K562 (cell line): ENCODE data around the gene TAL1. TPM values are rescaled to one million over a fixed set of nuclear protein-coding genes. Genes with fewer than 3 reads are reported as not detected.
A peak's percentile ranks its signal among the peaks of the same experiment; 100 is the strongest.

Source experiments
- ATAC-seq: fragments of 200-7000 bp; cut with Tn5 transposase; 3 replicates; pipeline ENCODE4 v1.9.1; 2020; ENCODE audit warnings: moderate library complexity
- BruUV-seq: library from RNA; stranded (reverse); fragments of 400-500 nt; replicated peaks from 2 replicates; lab custom pipeline; 2021; lab: Mats Ljungman, UMichigan
- CTCF ChIA-PET: fragments of 300-600 bp; formaldehyde crosslinking; extraction: SDS; loops from one replicate; lab custom pipeline; 2021; ENCODE audit warnings: low intra/inter-chr PET ratio; lab: Yijun Ruan, JAX
- POLR2A ChIA-PET: fragments of 300-600, 350-650 bp; sonication (Branson Sonifier 250); formaldehyde crosslinking; extraction: SDS; loops from one replicate; lab custom pipeline; 2021; ENCODE audit warnings: antibody characterized with exemption, inconsistent platforms; lab: Yijun Ruan, JAX
- DNase-seq, 4 experiments: peaks; one replicate each; pipeline versions ENCODE4 v3.0.0 to v3.0.0-alpha.2; 2011 to 2018; ENCODE audit warnings: low spot score in 3 of 4, mixed read lengths in 3 of 4; ENCODE audit errors: extremely low read depth in 1 of 4
- FAIRE-seq: peaks from 2 replicates; lab custom pipeline; 2011; peaks lifted over from hg19 to GRCh38; lab: Jason Lieb, UNC
- H2AFZ ChIP-seq: 2 replicates; pipeline ENCODE4 v1.6.0; 2011; ENCODE audit warnings: low read depth, low read length, control low read depth, inconsistent platforms
- H3K27ac ChIP-seq: fragments of 200-600 bp; 3 replicates; pipeline ENCODE4 v1.8.0; 2011; ENCODE audit warnings: low read depth, mild to moderate bottlenecking, control low read depth, inconsistent platforms, low read length, moderate library complexity, mixed read lengths; ENCODE audit errors: extremely low read depth
- H3K27me3 ChIP-seq, 2 experiments: fragments of 300-600 bp in 1 of 2; 2 replicates in 1 of 2; 3 replicates in 1 of 2; pipeline versions ENCODE4 v1.6.0 to v1.8.0; 2011; ENCODE audit warnings: inconsistent platforms in 2 of 2, low read length in 2 of 2, mild to moderate bottlenecking in 1 of 2, mixed read lengths in 1 of 2, moderate library complexity in 1 of 2; ENCODE audit not compliant: control insufficient read depth in 2 of 2, insufficient read depth in 2 of 2
- H3K36me3 ChIP-seq: fragments of 300-600 bp; 3 replicates; pipeline ENCODE4 v1.8.0; 2011; ENCODE audit warnings: mild to moderate bottlenecking, low read length, inconsistent platforms; ENCODE audit not compliant: control insufficient read depth, insufficient read depth
- H3K4me1 ChIP-seq, 2 experiments: fragments of 200-600 bp in 1 of 2; replicated peaks in 1 of 2; 2 replicates in 1 of 2; 3 replicates in 1 of 2; pipeline versions ENCODE4 v1.5.1 to v1.8.0; 2011; ENCODE audit warnings: inconsistent platforms in 2 of 2, low read length in 2 of 2, mild to moderate bottlenecking in 1 of 2, mixed read lengths in 1 of 2, moderate library complexity in 1 of 2; ENCODE audit not compliant: control insufficient read depth in 2 of 2, insufficient read depth in 2 of 2
- H3K4me2 ChIP-seq: 2 replicates; pipeline ENCODE4 v1.6.1; 2011; ENCODE audit warnings: low read length, control low read depth, inconsistent platforms, mixed read lengths; ENCODE audit not compliant: insufficient read depth
- H3K4me3 ChIP-seq: fragments of 200-600 bp; sonication (generic), shearing (Covaris generic); 2 replicates; pipeline ENCODE4 v1.5.1; 2016; ENCODE audit warnings: control low read depth, inconsistent platforms
- H3K79me2 ChIP-seq: fragments of 200-600 bp; 3 replicates; pipeline ENCODE4 v1.8.0; 2011; ENCODE audit warnings: low read length, inconsistent platforms; ENCODE audit not compliant: control insufficient read depth, insufficient read depth
- H3K9ac ChIP-seq, 2 experiments: 2 replicates each; pipeline versions ENCODE4 v1.6.0 to v1.6.1; 2011; ENCODE audit warnings: low read depth in 2 of 2, low read length in 2 of 2, control low read depth in 1 of 2, inconsistent platforms in 1 of 2, mild to moderate bottlenecking in 1 of 2, mixed read lengths in 1 of 2; ENCODE audit not compliant: insufficient read depth in 1 of 2
- H3K9me1 ChIP-seq: one replicate; pipeline ENCODE4 v1.6.0; 2011; ENCODE audit warnings: inconsistent platforms, mild to moderate bottlenecking, low read length, moderate library complexity; ENCODE audit not compliant: control insufficient read depth, insufficient read depth
- H3K9me3 ChIP-seq: replicated peaks from 2 replicates; pipeline ENCODE4 v1.5.1; 2011; ENCODE audit warnings: low read depth, low read length, inconsistent platforms; ENCODE audit not compliant: control insufficient read depth, insufficient read depth
- H4K20me1 ChIP-seq: replicated peaks from 2 replicates; pipeline ENCODE4 v1.6.1; 2011; ENCODE audit warnings: low read length, inconsistent platforms, mixed read lengths; ENCODE audit not compliant: control insufficient read depth, insufficient read depth
- BHLHE40 ChIP-seq: IDR thresholded peaks from 2 replicates; pipeline ENCODE4 v1.6.1; 2011; ENCODE audit warnings: low read length, improper control_type of control experiment
- MAZ ChIP-seq, 2 experiments: fragments of 450-650 bp in 1 of 2; sonication (generic) in 1 of 2; formaldehyde crosslinking; IDR thresholded peaks in 1 of 2; conservative IDR thresholded peaks in 1 of 2; 2 replicates each; pipeline versions ENCODE4 v1.4.0 to v1.5.0; 2020; ENCODE audit warnings: mild to moderate bottlenecking in 1 of 2, missing genetic modification reagents in 1 of 2
- SMARCA5 ChIP-seq: fragments of 450-650 bp; IDR thresholded peaks from 2 replicates; pipeline ENCODE4 v1.6.1; 2016
- TAF7 ChIP-seq: fragments of 450-650 bp; IDR thresholded peaks from 2 replicates; pipeline ENCODE4 v1.6.1; 2016; ENCODE audit warnings: missing genetic modification characterization, missing compliant biosample characterization
- ZNF184 ChIP-seq: sonication (generic); formaldehyde crosslinking; IDR thresholded peaks from 2 replicates; pipeline ENCODE4 v1.5.0; 2020; ENCODE audit warnings: missing genetic modification reagents
- ZNF3 ChIP-seq: fragments of 250-450 bp; sonication (Bioruptor Pico); IDR thresholded peaks from 2 replicates; pipeline ENCODE4 v1.5.0; 2021; ENCODE audit warnings: mild to moderate bottlenecking, moderate library complexity
- WGBS: fragments of 100-300 bp; shearing (Covaris generic); methylation state at CpG from one replicate; pipeline ENCODE4 v1.1.6; 2016; ENCODE audit warnings: low coverage, mixed read lengths; ENCODE audit not compliant: insufficient coverage; ENCODE audit errors: missing lambda C conversion rate; 5-methylcytosine and 5-hydroxymethylcytosine counted together
- in situ Hi-C: fragments of 300-500 bp; cut with MboI; formaldehyde crosslinking; loops from 4 replicates; pipeline ENCODE4 v1.15.0; 2018; ENCODE audit warnings: inconsistent platforms, mixed read lengths
- intact Hi-C: fragments of 100-400 bp; cut with micrococcal nuclease; formaldehyde crosslinking; loops from 2 replicates; pipeline ENCODE4 v1.14.2; 2022
- polyA plus RNA-seq, 8 experiments: library from polyadenylated mRNA; depleted of rRNA in 4 of 8; stranded (reverse) in 5 of 8; unstranded in 3 of 8; fragments of >200 nt; fragmentation: Nextera tagmentation in 2 of 8; fragmentation: Illumina TruSeq in 1 of 8; extraction: Ambion mirVana in 2 of 8; extraction: Trizol in 1 of 8; gene quantifications; 2 replicates each; pipeline versions ENCODE4 v1.2.1 to v1.2.3, GENCODE V29; 2011 to 2014; ENCODE audit warnings: inconsistent platforms in 1 of 8, missing spikeins in 1 of 8
- total RNA-seq, 7 experiments: library from RNA; depleted of rRNA in 6 of 7; stranded (reverse); fragments of >200 nt in 6 of 7; fragmentation: Illumina TruSeq in 2 of 7; extraction: Trizol in 2 of 7; gene quantifications; 2 replicates each; pipeline versions ENCODE4 v1.2.1 to v1.2.3, GENCODE V29; 2011 to 2021; ENCODE audit warnings: low replicate concordance in 1 of 7

The TAL1 gene
- total and polyA plus RNA-seq, 9 of the 15 experiments (the other 6 are each of a cell fraction or from before 2014, with no cell fraction given): 18.5 to 106 (median 59.7) TPM

DNA sequence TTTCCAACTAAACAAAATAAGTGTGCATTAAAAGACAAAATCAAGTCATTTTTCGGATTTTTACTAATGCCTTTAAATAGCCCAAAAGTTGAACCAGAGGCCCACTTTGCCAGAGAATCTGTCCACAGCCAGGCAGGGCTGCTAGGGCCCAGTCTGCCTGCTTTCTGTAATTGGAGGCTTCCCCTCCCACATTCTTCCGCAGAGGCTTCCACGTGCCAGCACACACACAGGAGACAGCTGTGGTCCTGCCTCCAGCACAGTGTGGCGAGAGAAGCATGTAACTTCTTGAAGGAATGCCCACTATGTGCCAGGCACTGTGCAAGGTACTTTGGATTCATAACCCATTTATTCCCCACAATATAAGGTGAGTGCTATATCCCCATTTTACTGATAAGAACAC is 30.8 kb downstream of the TAL1 start:
- WGBS: 38% methylated on average over 4 of the region's 4 CpGs
- Histone ChIP-seq H2AFZ (no peak overlapping the region), H3K4me2 (no peak overlapping the region), H3K9ac (peak overlapping the region in 1 of 2 experiments; percentile 70; a peak in 1 of 4 replicates), H3K27ac (no peak overlapping the region), H3K4me1 (peaks cover 2 to 5% of the 10 kb centered on the region in 2 experiments; a peak in 4 of 5 replicates), H3K79me2 (no peaks in the 10 kb centered on the region), H3K9me1 (no peaks in the 10 kb centered on the region), H4K20me1 (no peaks in the 10 kb centered on the region), H3K27me3 (no peaks in the 10 kb centered on the region), H3K9me3 (no peaks in the 10 kb centered on the region), H3K36me3 (no peaks in the 10 kb centered on the region), H3K4me3 (no peak overlapping the region)
- no peak for TF ChIP-seq ZNF3 (CRISPR knock-in tag)
- TF ChIP-seq BHLHE40: peak; percentile 34; the same call in 1 of the 2 replicates
- ChIA-PET POLR2A (interaction anchor here (0.5 to 3.8 kb wide), 8 partner anchors 9 to 258 kb away, joined by 3 to 39 read pairs (median 6); no protein-coding TSS in a partner anchor), CTCF (no interaction called here)
- FAIRE-seq (no peak), DNase-seq (no peak), ATAC-seq (no peak)
- in situ Hi-C loops: no loop called here
- intact Hi-C loops: no loop called here
- BruUV-seq: no TSS peak

DNA sequence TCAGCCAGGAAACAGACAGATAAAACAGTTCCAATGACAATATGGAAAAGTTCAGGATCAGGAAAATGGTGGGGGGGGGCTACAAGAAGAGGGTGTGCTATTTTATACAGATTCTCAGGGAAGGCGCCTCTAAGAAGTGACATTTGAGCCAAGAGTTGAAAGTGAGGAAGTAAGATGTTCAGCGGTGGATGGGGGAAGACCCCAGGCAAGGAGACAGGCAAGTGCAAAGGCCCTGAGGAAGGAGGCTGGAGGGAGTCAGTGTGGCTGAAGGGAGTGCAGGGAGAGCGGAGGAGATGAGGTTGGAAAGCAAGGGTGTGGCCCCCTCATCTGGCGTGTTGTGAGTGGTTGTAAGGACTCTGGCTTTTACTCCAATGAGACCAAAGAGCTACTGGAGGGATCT is 33.8 kb downstream of the TAL1 start:
- ChIA-PET POLR2A (interaction anchor here (0.6 to 3.8 kb wide), 3 partner anchors 9 to 192 kb away, joined by 3 to 39 read pairs (median 3); no protein-coding TSS in a partner anchor), CTCF (interaction anchor here (1.2 kb wide), 1 partner anchor 62 kb away, joined by 3 read pairs; no protein-coding TSS in a partner anchor)
- Histone ChIP-seq H3K36me3 (no peaks in the 10 kb centered on the region), H3K4me2 (no peak overlapping the region), H3K27me3 (no peaks in the 10 kb centered on the region), H2AFZ (no peak overlapping the region), H3K4me3 (no peak overlapping the region), H3K79me2 (no peaks in the 10 kb centered on the region), H3K4me1 (peaks cover 17 to 18% of the 10 kb centered on the region in 2 experiments; a peak in 4 of 5 replicates), H3K9me3 (no peaks in the 10 kb centered on the region), H3K27ac (no peak overlapping the region), H3K9ac (peak overlapping the region in 1 of 2 experiments; percentile 62; a peak in 1 of 4 replicates), H4K20me1 (no peaks in the 10 kb centered on the region), H3K9me1 (no peaks in the 10 kb centered on the region)
- no TSS peak for BruUV-seq
- WGBS: 60% methylated on average over 4 of the region's 4 CpGs
- no peak for FAIRE-seq
- DNase-seq: no peak
- ATAC-seq: peak; percentile 23; the same call in 2 of the 3 replicates
- TF ChIP-seq TAF7 (tag) (no peak), MAZ (CRISPR knock-in tag; conservative IDR thresholded peaks at IDR 0.05 in 1 of 2, IDR thresholded peaks at IDR 0.05 in 1 of 2) (no peak), ZNF184 (CRISPR knock-in tag) (peak; percentile 91), SMARCA5 (0 out of 2 replicates have a peak, but pooled peaks have one; percentile 21)
- intact Hi-C loops: no loop called here
- in situ Hi-C loops: no loop called here
